ENCODE results near the gene VRK3. TPM values are rescaled to one million over a fixed set of nuclear protein-coding genes. Genes with fewer than 3 reads are reported as not detected.

The VRK3 gene
- polyA plus RNA-seq, 1 donor, result 48.2 TPM

DNA sequence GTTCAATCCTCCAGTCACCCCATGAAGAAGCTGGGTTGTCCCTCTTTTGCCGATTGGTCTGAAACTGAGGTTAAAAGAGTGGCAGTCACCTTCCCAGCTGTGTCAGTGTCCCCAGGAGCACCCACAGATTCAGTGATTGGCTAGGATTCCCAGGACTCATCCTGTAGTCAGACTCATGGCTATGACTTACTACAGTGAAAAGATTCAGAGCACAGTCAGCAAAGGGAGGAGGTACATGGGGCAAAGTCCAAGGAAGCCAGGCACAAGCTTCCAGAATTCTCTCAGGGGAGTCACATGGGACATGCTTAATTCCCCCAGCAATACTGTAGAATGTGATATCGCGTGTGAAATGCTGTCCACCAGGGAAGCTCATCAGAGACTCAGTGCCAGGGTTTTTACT, 14.8 kb upstream of the VRK3 start:
- no peak for DNase-seq

DNA sequence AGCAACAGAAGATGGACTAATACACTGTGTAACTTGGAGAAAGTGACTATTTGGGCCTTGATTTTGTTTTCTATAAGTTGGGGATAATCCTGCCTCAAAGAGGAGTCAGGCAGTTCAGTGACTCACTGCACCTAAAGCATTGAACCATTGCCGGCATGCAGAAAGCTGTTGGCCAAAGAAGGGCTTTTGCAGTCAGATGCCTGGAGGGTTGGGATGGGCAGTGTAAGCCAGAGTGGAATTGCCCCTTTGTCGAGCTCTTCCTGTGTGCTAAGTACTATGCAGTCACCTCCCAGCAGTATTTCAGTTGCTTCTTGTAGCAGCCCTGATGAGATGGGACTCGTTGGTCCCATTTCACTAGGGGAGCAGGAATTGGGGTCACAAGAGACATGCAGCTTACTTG, 11.7 kb upstream of the VRK3 start:
- no peak for DNase-seq

DNA sequence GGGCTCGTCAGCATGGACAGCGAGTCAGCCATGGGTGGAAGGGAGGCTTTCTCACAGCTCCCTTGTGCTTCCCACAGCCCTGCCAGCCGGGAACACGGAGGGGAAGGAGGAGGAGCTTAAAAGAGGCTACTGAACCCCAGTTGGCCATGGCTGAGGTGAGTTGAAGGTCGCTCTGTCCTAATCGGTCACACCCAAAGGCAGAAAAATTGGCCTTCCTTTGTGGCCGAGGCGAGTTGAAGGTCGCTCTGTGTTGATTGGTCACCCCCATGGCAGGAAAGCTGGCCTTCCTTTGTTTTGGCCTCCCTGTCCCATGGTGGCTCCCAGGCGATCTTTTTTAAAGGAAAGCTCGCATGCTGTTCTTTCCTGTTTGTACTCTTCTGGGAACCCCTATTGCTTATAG, 5.8 kb upstream of the VRK3 start:
- no peak for DNase-seq

DNA sequence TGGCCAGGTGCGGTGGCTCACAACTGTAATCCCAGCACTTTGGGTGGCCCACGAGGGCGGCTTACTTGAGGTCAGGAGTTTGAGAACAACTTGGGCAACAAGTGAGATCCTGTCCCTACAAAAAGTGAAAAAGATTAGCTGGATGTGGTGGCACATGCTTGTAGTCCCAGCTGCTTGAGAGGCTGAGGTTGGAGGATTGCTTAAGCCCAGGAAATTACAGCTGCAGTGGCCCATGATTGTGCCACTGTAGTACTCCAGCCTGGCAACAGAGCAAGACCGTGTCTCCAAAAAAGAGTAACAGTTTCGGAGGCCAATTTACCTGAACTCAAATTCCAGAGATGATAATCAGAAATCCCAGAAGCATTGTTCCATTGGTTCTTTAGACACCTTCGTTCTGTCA, 5.1 kb upstream of the VRK3 start:
- no peak for DNase-seq

DNA sequence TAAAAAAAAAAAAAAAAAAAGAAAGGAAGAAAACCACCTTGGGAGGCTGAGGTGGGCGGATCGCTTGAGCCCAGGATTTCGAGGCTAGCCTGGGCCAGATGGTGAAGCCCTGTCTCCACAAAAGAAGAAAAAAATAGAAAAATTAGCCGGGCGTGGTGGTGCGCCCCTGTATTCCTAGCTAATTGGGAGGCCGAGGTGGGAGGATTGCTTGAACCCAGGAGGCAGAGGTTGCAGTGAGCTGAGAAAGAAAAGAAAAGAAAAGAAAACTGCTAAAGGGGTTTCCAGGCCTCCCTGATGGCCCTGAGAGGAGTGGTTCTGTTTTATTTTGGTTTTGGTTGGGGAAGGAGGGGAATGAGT, 1.4 kb upstream of the VRK3 start:
- no peak for DNase-seq

DNA sequence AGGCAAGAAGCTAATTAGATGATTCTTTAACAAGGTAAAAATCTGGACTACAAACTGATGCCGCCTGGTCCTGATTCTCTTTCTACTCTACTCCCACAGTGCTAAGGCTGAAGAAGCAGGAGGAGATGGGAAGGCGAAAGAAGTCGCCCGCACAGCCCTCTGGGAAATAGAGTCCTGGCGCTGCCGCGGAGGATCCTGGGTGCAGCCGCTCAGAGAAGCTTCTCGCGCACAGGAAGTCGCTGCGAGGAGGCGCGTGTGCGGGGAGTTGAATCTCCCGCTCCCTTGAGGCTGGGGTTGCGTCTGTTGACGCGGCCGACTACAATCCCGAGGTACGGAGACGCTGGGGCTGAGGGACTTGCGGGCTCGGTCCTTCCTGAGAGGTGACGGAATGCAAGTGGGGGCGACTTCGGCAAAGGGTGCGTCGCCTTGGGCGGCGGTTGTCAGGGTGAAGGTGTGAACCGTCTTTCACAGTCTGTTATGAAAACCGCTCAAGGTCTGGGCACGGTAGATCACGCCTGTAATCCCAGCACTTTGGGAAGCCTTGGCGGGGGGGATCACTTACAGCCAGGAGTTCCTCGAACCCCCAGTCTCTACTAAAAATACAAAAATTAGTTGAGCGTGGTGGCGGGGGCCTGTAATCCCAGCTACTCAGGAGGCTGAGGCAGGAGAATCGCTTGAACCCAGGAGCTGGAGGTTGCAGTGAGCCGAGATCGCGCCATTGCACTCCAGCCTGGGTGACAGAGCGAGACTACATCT, 800 bp upstream of the VRK3 start, which contains the start of gene ZNF473:
Gene ZNF473 (plus strand): TSS at position 212 of the 756 bp plus-strand sequence. CDS start 5,078 bp downstream, outside the sequence.
- DNase-seq, result no peak

DNA sequence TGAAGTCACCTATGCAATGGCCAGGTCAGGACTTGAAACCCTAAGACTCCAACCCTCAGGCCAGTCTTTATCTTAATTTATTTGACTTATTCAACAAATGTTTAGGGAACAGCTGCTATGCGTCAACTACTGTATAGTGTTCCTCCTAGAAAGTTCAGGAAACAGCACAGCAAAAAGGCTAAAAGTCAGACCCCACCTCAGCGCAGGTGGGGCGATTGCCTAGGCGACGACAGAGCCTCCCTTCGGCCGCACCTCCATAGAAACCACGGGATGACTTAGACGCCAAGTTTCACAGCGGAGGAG, 502 bp downstream of the VRK3 start:
- DNase-seq, result peak; percentile 15

DNA sequence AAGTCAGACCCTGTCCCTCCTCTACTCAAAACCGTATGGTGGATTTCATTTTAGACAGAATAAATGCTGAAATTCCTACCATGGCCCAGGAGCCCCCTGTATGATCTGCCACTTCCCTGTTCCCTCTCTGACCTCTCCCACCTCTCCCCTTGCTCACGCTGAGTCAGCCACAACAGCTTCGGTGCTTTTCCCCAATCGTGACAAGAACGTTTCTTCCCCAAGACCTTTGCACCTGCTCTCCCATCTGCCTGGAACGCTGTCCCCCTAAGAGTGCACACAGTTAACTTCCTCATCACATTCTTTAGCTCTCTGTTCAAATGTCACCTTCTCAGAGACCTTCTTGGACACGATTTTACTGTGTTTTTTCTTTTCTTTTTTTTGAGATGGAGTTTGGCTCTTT, 2.3 kb downstream of the VRK3 start:
- DNase-seq, result no peak

DNA sequence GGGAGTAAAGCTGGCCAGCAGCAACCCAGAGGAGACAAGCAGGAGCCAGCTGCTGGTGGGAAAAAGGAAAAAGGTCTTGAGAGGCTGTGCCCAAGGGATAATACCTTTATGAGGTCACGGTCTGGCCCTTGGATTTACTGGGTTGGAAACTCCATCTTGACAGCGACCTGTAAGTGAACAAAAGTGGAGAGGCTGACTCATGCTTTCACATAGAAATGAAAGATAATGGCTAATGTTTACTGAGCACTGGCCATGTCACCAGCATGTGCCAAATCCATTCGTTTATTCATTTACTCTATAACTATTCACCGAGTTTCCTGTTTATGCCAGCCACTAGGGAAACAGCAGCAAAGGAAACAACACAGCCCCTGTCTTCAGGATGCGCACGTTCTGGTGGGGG, 4.7 kb downstream of the VRK3 start:
- DNase-seq, result no peak

DNA sequence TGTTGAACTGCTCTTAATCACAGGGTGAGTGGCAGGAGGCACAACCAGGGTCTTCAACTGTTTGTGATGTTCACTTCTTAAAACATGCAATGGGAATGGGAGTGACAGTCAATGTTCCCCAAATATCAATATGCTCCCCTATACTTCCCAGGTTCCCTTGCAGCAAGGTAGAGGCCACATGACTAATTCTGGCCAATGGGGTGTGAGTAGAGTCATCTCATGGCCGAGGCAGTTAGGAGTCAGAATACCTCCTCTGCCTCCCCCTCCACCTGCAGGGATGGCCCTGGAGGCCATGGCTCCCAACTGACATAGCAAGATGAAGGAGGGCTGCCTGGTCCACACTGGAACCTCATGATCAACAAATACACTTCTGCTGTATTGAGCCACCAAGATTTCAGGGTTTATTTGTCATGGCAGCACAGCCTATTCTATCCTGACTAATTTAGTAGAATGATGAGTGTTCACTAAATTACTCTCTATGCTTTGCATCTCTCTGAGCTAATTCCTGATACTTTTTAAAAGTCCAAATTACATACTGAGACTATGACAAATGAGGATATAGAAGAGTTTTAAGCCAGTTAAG, 8.9 kb downstream of the VRK3 start:
- DNase-seq, result no peak

DNA sequence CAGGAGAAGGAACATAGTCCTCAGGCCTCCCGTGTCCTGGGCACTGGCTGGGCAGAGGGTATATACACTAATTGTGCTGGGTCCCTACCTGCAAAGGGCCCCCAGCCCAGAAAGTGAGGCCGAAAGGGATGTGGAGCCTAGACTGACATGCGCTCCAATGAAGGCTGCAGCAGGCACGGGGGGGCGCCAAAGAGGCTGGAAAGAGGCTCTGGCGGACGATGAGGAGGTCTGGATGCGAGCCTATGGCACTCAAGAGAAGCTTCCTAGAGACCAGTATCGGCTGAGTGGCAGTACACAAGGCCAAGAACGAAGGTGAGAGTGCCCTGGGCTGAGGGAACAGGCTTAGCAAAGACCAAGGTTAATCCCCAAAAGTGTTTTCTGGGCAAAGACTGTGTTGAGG, 16.6 kb downstream of the VRK3 start:
- DNase-seq, result no peak

DNA sequence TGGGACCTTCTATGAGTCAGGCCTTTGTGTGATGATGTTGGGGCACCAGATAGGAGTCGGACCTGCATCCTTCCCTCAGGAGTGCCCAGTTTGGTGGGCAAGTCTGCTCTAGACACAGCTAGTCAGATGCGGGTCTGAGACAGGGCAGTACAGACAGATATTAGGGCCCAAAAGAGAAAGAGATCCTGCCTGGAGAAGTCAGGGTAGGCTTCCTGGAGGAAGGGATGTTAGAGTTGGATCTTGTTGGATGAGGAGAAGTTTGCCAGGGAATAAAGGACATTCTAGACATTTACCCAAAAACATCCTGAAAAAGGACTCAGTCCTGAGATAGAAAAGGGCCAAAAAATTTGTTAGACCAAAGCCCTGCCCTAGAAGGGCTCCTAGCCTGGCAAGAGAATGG, 17.2 kb downstream of the VRK3 start:
- no peak for DNase-seq

DNA sequence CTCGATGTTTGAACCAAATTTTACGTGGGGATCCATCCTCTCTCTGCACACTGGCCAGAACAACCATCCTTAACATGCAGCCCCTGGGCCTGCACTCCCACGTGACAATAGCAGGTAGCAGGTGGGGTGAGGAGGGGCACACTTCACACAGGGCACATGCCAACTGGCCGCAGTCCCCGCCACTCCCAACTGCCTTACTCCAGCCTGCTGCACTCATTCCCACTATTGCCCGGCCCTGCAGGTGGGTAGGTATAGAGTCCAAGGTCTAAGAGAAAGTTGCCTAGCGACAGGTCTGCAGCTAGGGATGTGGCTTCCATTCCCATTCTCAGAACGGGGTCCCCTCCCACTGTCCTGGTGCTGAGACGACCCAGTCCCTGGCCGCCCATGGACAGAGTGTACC, 18.0 kb downstream of the VRK3 start:
- no peak for DNase-seq

DNA sequence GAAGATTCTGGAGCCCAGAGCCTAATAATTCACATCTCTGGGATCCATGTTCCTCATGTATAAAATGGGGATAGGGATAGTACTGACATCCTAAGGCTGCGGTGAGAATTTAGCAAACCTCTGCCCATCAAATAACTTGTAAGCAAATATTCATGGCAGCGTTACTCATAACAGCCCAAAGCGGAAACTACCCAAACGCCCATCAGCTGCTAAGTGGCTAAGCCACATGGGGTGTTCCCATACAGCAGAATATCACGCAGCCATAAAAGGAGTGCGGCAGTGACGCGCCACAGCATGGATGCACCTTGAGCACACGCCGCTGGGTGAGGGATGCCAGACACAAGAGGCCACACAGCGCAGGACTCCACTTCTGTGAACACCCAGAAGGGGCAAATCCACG, 19.7 kb downstream of the VRK3 start:
- no peak for DNase-seq

DNA sequence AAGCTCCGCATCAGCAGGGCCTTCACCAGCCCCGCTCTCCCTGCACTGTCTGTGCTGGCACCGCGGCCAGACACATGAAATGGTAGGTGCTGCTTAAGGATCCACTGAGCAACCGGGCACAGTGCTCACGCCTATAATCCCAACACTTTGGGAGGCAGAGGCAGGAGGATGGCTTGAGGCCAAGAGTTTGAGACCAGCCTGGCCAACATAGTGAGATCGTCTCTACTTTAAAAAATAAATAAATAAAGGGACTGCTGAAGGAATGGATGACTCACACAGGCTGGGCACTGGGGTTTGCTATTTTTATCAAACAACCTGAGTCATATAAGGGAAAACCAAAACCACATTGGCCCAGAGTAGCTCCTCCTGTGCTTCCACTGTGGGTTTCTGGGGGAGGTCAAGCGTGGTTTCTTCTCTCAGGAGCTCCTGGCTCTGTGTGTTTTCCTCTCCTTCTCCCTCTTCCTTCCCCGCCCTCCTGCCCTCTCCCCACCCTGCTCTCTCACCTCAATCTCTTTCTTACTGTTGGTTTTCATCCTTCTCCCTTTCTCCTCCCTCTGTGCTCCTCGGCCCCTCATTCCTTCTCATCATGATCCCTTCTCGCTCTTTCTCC, 21.3 kb downstream of the VRK3 start:
- DNase-seq, result no peak

DNA sequence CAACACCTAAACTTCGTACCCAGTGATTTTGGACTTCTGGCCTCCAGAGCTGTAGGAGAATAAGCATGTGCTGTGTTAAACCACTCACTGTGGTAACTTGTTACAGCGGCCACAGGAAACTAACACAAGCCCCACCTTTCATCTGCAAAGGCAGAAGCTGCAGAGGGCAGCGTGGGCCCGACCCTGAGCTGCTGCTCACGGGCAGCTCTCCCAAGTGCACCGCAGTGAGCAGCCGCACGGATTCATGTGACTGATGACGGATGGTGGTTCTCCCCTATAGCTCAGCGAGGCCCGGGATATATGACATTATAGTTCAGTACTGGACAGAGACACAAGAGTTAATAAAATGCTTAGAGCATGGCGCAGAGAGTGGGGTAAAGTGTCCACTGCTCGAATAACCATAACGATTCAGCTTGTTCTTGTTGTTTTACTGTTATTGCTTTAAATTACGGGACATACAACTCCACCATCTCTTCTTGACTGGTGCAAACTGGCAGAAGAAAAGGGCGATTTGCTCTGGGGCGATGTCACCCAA, 21.9 kb downstream of the VRK3 start:
- DNase-seq, result no peak

DNA sequence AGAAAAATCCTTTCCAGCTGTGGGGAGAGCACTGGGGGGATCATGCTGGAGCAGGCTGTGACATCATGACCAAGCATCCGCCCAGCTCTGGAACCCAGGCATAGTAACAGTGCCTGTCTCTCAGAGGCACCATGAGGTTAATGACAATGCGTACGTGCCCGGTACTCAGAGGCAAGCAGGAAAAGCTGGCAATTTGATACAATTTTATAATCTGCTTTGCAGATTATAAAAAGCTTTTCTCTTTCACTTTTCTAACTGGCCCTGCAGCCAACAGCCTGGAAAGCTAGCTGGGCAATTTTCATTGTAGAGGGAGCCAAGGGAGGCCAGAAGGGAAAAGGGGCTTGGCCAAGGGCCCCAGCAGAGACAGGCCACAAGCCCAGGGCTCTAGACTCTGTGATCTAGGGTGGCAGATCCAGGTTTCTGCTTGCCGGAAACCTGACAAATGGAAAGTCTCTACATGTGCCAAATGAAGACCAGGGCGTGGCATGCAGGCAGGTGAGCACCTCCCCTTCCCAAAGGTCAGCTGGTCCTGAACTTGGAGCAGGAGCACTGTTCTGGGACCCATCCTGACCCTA, 22.7 kb downstream of the VRK3 start:
- no peak for DNase-seq

DNA sequence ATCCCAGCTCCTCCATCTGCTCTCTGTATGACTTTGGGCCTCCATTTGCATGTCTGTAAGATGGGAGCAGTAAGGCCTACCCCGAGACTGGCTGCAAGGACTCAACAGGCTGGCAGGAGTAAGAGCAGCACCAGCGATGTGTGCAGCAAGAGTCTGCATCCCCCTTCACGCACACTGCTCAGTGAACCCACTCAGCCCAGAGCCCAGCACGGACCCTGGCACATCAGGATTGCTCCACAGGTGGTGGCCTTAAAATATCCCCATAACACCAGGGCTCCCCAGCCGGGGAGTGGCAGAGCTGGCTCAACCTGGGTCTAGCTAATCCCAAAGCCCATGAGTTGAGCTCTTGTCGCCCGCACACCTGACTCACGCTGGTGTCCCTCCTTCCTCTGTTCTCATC, 23.4 kb downstream of the VRK3 start:
- DNase-seq, result no peak

DNA sequence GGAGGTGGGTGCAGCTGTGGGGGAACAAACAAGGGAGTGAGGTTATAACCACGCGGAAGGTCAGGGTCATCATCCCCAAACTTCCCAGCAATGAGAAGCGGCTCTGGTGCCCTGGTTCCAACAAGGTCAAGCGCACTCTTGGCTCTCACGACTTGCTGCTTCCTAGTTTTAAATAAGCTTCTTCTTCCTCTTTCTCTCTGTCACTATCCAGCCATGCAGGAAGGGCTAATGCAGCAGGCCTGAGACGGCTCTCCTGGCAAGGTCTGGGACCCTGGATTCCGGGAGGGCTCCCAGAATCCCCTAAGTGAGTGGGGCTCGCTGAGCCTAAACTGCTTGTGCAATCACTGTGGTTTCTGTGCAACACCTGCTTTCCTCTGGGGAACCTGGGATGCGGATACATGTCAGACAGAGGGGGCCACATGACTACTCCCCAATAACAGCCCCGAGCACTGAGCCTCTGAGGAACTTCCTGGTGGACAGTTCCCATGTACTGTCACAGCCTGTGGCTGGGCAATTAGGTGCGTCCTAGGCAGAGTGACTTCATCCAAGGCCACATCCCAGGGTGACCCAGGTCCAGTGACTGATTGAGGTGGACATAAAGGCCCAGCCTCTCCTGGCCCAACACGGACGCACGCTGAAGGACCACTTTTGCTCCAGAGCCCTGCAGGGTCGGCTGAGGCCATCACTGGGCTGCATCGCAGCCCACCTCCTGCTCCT, 24.2 kb downstream of the VRK3 start:
- DNase-seq, result no peak

DNA sequence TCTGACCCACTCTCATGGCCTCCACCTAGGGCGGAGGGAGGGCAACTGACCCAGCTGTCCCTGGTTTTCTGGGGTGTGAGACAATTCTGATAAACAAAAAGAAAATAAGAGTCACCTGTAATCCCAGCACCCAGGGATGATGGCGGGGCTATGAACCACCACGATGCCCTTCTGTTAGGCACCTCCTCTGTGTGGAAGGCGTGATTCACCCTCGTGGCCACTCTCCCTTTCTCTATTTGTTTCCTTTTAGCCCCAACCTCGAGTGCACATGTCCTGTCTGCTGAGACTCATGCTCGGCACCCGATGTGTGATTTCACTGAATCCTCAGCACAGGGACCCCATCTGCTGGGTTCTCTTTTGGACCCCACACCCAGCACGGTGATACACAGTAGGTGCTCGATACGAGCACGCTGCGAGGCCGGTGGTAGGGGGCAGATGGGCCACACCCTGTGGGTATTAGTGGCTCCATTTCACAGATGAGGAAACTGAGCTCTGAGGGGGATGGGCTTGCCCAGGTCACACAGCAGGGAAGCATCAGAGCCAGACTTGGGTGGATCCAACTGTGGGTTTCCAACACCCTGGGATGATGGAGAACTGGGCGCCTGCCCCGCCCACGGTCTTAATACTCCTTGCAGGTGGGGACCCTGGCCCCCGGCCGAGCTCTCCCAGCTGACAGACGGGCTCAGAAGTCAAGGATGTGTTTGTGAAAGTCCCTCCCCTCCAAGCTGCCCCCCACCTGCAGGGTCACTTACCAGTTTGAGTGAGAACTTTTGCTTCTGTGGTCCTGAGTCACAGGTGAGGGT, 24.9 kb downstream of the VRK3 start:
- DNase-seq, result no peak

DNA sequence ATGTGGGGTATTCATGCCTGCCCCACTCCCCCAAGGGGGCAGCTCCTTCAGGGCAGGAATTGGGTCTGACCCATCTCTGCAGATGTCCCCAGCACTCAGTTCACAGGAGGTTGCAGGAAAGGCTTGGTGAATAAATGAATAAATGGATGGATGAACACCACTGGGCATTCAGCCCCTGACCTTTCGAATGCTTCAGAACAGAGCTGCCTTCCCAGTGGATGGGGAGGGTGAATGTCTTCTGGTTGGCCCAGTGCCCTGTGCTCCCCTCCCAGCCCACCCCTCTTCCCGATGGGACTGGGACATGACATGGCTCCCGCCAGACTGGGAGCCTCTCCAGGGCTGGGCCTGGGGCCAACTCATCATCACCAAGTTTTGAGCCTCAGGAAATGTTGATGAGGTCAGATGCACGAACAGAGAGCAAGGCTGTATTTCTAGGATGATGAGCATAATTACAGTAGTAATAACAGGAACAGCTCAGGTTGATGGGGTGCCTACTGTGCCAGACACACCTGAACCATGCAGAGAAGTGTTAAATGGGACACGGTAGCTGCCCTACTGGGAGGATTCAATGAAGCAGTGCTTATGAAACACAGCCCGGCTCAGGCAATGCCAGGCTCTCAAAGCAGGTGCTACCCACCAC, 25.7 kb downstream of the VRK3 start:
- no peak for DNase-seq

Data from left kidney (tissue), 2 donors.